RWPE1 (cell line): ENCODE measurements around the gene RAB40C.

Experiments
- CTCF ChIA-PET: fragments of 350-600 bp; sonication (Branson Sonifier 250); formaldehyde crosslinking; extraction: SDS; loops from one replicate; lab custom pipeline; 2021; lab: Yijun Ruan, JAX
- POLR2A ChIA-PET: fragments of 400-600 bp; formaldehyde crosslinking; extraction: SDS; loops from one replicate; lab custom pipeline; 2020; ENCODE audit warnings: antibody characterized with exemption; ENCODE audit not compliant: low non-redundant PET; lab: Yijun Ruan, JAX
- DNase-seq: peaks from one replicate; pipeline ENCODE4 v3.0.0; 2012; ENCODE audit warnings: low spot score
- H3K27ac ChIP-seq: fragments of 450-650 bp; 2 replicates; pipeline ENCODE4 v1.5.1; 2017
- CTCF ChIP-seq: fragments of 450-650 bp; conservative IDR thresholded peaks from 2 replicates; pipeline ENCODE4 v1.5.1; 2017; ENCODE audit warnings: low read depth, mild to moderate bottlenecking

Gene RAB40C

GRCh38 chr16:674968-675883 lies 85.4 kb downstream of the RAB40C start, which contains the start of gene RHBDL1:
RHBDL1 (plus strand) TSS chr16:675671; CDS start chr16:675791, 120 bp downstream.
- POLR2A ChIA-PET, result interaction anchor here (0.6 kb wide), 1 partner anchor 22 kb away, joined by 3 read pairs; no protein-coding TSS in a partner anchor
- no peak for TF ChIP-seq CTCF
- DNase-seq, result no peak
- H3K27ac ChIP-seq, result peak within 1 kb of the TSS; percentile 94
- CTCF ChIA-PET, result interaction anchor here (0.7 kb wide), 1 partner anchor 1133 kb away, joined by 3 read pairs; no protein-coding TSS in a partner anchor

GRCh38 chr16:675884-676564 lies 86.2 kb downstream of the RAB40C start:
- ChIA-PET CTCF (interaction anchor here (0.7 to 1.3 kb wide), 4 partner anchors 8 to 1132 kb away, joined by 3 to 7 read pairs (median 5); partner anchors contain the start of gene RHOT2), POLR2A (interaction anchor here (0.6 kb wide), 1 partner anchor 23 kb away, joined by 3 read pairs; no protein-coding TSS in a partner anchor)
- H3K27ac ChIP-seq, result peak overlapping the region; percentile 94
- no peak for TF ChIP-seq CTCF
- DNase-seq, result no peak

- peak overlapping the region; percentile 94 for H3K27ac ChIP-seq
- TF ChIP-seq CTCF, result no peak
- POLR2A ChIA-PET, result no interaction called here
- CTCF ChIA-PET, result interaction anchor here (0.6 to 1.3 kb wide), 4 partner anchors 8 to 866 kb away, joined by 3 to 7 read pairs (median 5); partner anchors contain the start of gene RHOT2
- DNase-seq, result no peak
Observed at GRCh38 chr16:676565-676902, 86.7 kb downstream of the RAB40C start.

- TF ChIP-seq CTCF, result no peak
- H3K27ac ChIP-seq, result peak overlapping the region; percentile 94
- POLR2A ChIA-PET, result no interaction called here
- CTCF ChIA-PET, result interaction anchor here (0.6 to 1.3 kb wide), 2 partner anchors 9 to 27 kb away, joined by 3 to 6 read pairs; no protein-coding TSS in a partner anchor
- peak; percentile 82 for DNase-seq
Observed at GRCh38 chr16:676913-677312, 87.0 kb downstream of the RAB40C start.

- POLR2A ChIA-PET, result no interaction called here
- no peak for TF ChIP-seq CTCF
- no peak for DNase-seq
- CTCF ChIA-PET, result interaction anchor here (0.6 to 1.3 kb wide), 3 partner anchors 10 to 28 kb away, joined by 3 to 6 read pairs (median 3); no protein-coding TSS in a partner anchor
- H3K27ac ChIP-seq, result peak overlapping the region; percentile 94
Observed at GRCh38 chr16:677316-678190, 87.7 kb downstream of the RAB40C start.
